GM10248 (cell line): ENCODE results near the gene GPSM1.

Experiments used
- CTCF ChIA-PET: fragments of 300-600 bp; sonication (Branson Sonifier 250); formaldehyde crosslinking; extraction: SDS; loops from one replicate; lab custom pipeline; 2021; ENCODE audit warnings: antibody characterized with exemption; lab: Yijun Ruan, JAX
- POLR2A ChIA-PET: fragments of 350-650 bp; sonication (Branson Sonifier 250); formaldehyde crosslinking; extraction: SDS; loops from one replicate; lab custom pipeline; 2020; ENCODE audit warnings: antibody characterized with exemption; lab: Yijun Ruan, JAX
- DNase-seq: peaks from one replicate; pipeline ENCODE4 v3.0.0; 2012; ENCODE audit errors: extremely low spot score
- TF ChIP-seq, protein P1 (sequence below): IDR thresholded peaks from 2 replicates; pipeline ENCODE4 v1.5.1; 2012; ENCODE audit warnings: mild to moderate bottlenecking, low read depth; ENCODE audit errors: extremely low read depth, missing control alignments, control extremely low read depth

Gene GPSM1

DNA sequence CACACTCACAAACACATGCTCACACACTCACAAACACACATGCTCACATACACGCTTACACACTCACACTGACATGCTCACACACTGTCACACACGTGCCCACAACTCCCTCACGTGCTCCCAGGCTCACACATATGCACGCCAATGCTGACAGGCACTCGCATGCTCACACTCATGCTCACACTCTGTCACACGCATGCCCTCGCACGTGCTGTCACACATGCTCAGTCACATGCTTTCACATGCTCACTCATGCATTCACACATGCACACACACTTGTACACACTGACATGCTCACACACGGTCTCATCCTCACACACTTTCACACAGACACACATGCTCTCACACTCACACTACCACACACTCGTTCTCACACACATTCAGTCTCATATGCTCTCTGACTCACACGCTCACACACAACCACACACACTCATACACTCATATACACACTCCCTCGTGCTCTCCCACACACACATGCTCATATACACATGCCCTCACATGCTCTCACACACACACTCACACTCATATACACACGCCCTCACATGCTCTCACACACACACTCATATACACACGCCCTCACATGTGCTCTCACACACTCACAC, 33.8 kb upstream of the GPSM1 start:
- TF ChIP-seq, protein P1, sequence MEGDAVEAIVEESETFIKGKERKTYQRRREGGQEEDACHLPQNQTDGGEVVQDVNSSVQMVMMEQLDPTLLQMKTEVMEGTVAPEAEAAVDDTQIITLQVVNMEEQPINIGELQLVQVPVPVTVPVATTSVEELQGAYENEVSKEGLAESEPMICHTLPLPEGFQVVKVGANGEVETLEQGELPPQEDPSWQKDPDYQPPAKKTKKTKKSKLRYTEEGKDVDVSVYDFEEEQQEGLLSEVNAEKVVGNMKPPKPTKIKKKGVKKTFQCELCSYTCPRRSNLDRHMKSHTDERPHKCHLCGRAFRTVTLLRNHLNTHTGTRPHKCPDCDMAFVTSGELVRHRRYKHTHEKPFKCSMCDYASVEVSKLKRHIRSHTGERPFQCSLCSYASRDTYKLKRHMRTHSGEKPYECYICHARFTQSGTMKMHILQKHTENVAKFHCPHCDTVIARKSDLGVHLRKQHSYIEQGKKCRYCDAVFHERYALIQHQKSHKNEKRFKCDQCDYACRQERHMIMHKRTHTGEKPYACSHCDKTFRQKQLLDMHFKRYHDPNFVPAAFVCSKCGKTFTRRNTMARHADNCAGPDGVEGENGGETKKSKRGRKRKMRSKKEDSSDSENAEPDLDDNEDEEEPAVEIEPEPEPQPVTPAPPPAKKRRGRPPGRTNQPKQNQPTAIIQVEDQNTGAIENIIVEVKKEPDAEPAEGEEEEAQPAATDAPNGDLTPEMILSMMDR: no peak
- DNase-seq: no peak
- POLR2A ChIA-PET: no interaction called here
- CTCF ChIA-PET: no interaction called here

DNA sequence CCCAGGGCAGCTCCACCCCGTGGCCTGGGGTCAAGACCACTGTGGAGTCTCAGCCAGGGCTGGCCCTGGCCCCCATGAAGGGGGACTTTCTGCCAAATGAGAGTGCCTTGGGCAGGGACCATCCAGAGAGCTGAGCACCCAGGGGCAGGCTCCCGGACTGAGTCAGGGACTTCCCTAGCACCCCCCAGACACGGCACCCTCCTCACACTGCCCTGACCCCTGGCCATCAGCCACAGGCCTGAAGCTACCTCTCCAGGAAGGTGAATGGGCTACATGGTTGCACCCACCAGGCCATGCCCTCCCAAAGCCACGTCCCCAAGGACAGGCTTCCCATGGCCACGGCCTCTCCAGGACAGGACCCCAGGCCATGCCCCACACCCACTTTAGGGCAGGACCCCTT, 32.9 kb upstream of the GPSM1 start:
- CTCF ChIA-PET: no interaction called here
- DNase-seq: no peak
- POLR2A ChIA-PET: no interaction called here
- TF ChIP-seq, protein P1: no peak

DNA sequence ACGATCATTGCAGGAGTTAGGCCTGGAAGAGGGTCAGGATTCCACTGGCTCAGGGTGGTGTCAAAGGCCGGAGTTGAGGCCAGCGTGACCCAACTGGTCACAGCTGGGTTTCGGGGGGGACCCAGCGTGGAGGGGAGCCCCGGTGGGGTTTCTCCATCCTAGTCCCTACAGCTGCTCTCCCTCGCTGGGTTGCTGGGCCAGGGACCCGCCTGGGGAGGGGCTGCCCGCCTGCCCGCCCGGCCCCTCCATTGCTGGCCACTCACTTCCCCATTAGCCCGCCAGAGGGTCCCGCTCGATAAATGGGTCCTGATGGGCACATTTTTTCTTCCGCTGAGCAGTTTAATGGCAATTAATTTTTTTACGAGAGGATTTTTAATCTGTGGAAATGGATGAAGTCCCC, 32.3 kb upstream of the GPSM1 start:
- TF ChIP-seq, protein P1: no peak
- POLR2A ChIA-PET: no interaction called here
- no peak for DNase-seq
- CTCF ChIA-PET: no interaction called here

DNA sequence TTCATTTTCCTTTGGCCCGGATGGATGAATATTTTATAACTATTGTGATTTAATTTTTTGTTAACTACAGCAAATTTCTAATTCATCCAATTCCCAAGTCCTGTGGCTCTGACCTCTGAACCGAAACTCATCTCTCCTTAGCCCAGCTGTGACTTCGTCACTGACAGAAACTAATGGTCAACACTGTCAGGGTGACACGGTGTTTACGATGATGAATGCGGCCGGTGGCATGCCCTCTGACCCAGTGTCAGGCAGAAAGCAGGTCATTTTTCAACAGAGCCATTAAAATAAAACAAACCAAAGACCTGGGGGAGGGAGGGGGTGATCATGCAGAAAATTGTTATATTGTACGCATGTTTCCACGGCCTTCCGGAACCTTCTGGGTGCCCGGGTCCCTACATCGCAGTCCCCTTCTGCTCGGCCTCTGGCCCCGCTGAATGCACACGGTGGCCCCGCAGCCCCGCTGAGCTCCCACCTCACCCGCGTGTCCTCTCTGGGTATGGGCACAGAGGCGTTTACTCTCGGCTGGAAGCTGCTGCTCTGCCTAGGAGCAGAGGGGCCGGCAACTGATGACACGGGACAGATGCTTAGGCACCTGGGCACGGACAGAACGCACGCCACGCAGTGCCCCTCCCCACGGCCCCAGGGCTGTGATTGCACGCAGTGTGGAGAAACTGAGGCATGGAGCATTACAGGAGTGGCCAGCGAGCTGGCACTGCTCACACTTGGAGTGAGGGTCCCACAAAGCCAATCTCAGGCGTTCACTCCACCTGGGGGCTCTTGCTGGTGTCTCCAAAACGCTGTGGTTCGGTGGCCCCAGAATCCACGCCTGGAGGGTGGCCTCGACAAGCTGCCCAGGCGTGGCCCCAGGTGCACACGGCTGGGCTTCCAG, 31.6 kb upstream of the GPSM1 start:
- POLR2A ChIA-PET: no interaction called here
- TF ChIP-seq, protein P1: no peak
- CTCF ChIA-PET: interaction anchor here (1.8 kb wide), 1 partner anchor 12 kb away, joined by 4 read pairs; no protein-coding TSS in a partner anchor
- no peak for DNase-seq

DNA sequence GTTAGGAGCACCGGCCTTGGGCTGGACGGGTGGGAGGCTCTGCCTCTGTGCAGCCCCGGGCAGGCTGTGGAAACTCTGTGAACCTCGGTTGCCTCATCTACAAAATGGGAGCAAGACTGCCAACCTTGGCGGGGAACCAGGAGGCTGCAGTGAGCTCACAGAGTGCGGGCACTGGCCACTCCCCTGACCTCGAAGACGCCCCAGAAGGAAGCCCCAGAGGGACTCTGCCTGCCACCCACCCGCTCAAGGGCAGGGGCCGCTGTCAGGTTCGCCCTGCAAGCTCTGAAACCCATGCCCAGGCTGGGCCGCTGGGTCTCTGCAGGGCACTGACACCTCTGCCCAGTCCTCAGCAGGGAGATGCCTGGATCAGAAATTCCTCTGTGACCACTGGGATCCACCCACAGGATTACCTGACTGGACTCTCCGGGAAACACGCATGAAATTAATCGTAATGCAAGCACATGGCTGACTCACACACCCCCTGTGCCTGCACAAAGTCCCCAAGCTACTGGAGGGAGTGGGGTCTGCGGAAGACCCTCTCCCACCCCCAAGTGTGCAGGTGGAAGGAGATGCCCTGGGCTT, 30.8 kb upstream of the GPSM1 start:
- CTCF ChIA-PET: interaction anchor here (1.8 kb wide), 1 partner anchor 12 kb away, joined by 4 read pairs; no protein-coding TSS in a partner anchor

More for the DNA sequence above, 30.8 kb upstream of the GPSM1 start:
- POLR2A ChIA-PET: no interaction called here
- no peak for DNase-seq
- TF ChIP-seq, protein P1: no peak
